K562 (cell line): ENCODE data around the gene ZNF768. TPM values are rescaled to one million over a fixed set of nuclear protein-coding genes. Genes with fewer than 3 reads are reported as not detected.

Source experiments
- COPS2 ChIP-seq: fragments of 450-650 bp; conservative IDR thresholded peaks from 2 replicates; pipeline ENCODE4 v1.6.1; 2016; ENCODE audit warnings: mild to moderate bottlenecking, moderate library complexity
- CREB1 ChIP-seq, 2 experiments: sonication (generic) in 1 of 2; formaldehyde crosslinking in 1 of 2; IDR thresholded peaks; 2 replicates each; pipeline versions ENCODE4 v1.6.1 to v1.8.0; 2012 to 2022; ENCODE audit warnings: inconsistent platforms in 1 of 2, mild to moderate bottlenecking in 1 of 2, missing genetic modification reagents in 1 of 2, moderate library complexity in 1 of 2
- E2F6 ChIP-seq, 2 experiments: IDR thresholded peaks; 2 replicates each; pipeline ENCODE4 v1.6.1; 2011; ENCODE audit warnings: borderline replicate concordance in 1 of 2, control low read depth in 1 of 2, low read depth in 1 of 2, low read length in 1 of 2, mild to moderate bottlenecking in 1 of 2, mixed read lengths in 1 of 2, moderate library complexity in 1 of 2; ENCODE audit not compliant: insufficient read depth in 1 of 2, insufficient read length in 1 of 2, poor library complexity in 1 of 2, severe bottlenecking in 1 of 2; ENCODE audit errors: extremely low read depth in 1 of 2
- EHMT2 ChIP-seq: fragments of 450-650 bp; IDR thresholded peaks from 2 replicates; pipeline ENCODE4 v1.6.1; 2018; ENCODE audit warnings: antibody characterized with exemption
- ETS1 ChIP-seq: conservative IDR thresholded peaks from 2 replicates; pipeline ENCODE4 v1.6.1; 2011; ENCODE audit warnings: low read depth, mild to moderate bottlenecking, low read length; ENCODE audit not compliant: control insufficient read depth
- FOXP1 ChIP-seq: sonication (generic); formaldehyde crosslinking; IDR thresholded peaks from 2 replicates; pipeline ENCODE4 v1.8.0; 2022; ENCODE audit warnings: mild to moderate bottlenecking, missing genetic modification reagents
- IRF9 ChIP-seq: fragments of 450-650 bp; IDR thresholded peaks from 2 replicates; pipeline ENCODE4 v1.6.1; 2016; ENCODE audit warnings: missing biosample characterization, missing genetic modification characterization
- MYNN ChIP-seq, 2 experiments: sonication (generic); formaldehyde crosslinking in 1 of 2; IDR thresholded peaks; 2 replicates each; pipeline versions ENCODE4 v1.5.0 to v1.6.1; 2016 to 2020; ENCODE audit warnings: antibody characterized with exemption in 1 of 2, missing genetic modification reagents in 1 of 2
- NFRKB ChIP-seq: fragments of 450-650 bp; IDR thresholded peaks from 2 replicates; pipeline ENCODE4 v1.6.1; 2016; ENCODE audit warnings: low read depth
- RFX7 ChIP-seq: fragments of 250-450 bp; sonication (Bioruptor Pico); IDR thresholded peaks from 2 replicates; pipeline ENCODE4 v1.5.1; 2021; ENCODE audit warnings: mild to moderate bottlenecking
- SOX6 ChIP-seq: fragments of 450-650 bp; IDR thresholded peaks from 2 replicates; pipeline ENCODE4 v1.6.1; 2014; ENCODE audit warnings: mild to moderate bottlenecking
- SRSF9 ChIP-seq: fragments of 200-400 bp; formaldehyde crosslinking; IDR thresholded peaks from 2 replicates; pipeline ENCODE4 v1.6.1; 2017; ENCODE audit warnings: low read depth, low read length, borderline replicate concordance
- TBL1XR1 ChIP-seq, 2 experiments: IDR thresholded peaks; 2 replicates each; pipeline ENCODE4 v1.6.1; 2012; ENCODE audit warnings: improper control_type of control experiment in 2 of 2, low read length in 2 of 2, mild to moderate bottlenecking in 1 of 2
- TFAM ChIP-seq: fragments of 250-450 bp; sonication (Bioruptor Pico); conservative IDR thresholded peaks from 2 replicates; pipeline ENCODE4 v1.5.0; 2021; ENCODE audit warnings: mild to moderate bottlenecking, moderate library complexity
- TSC22D4 ChIP-seq: fragments of 450-650 bp; IDR thresholded peaks from 2 replicates; pipeline ENCODE4 v1.6.1; 2016; ENCODE audit warnings: missing genetic modification characterization, missing biosample characterization, control low read depth
- ZBTB1 ChIP-seq: sonication (generic); formaldehyde crosslinking; IDR thresholded peaks from 2 replicates; pipeline ENCODE4 v1.8.1; 2023; ENCODE audit warnings: missing genetic modification reagents, low read depth, mild to moderate bottlenecking, borderline replicate concordance
- ZNF436 ChIP-seq: fragments of 250-450, 450-650 bp; sonication (Bioruptor Pico); formaldehyde crosslinking; IDR thresholded peaks from 2 replicates; pipeline ENCODE4 v1.7.0; 2020; ENCODE audit warnings: mild to moderate bottlenecking
- ZNF512 ChIP-seq: IDR thresholded peaks from 2 replicates; pipeline ENCODE4 v1.6.1; 2016; ENCODE audit warnings: missing genetic modification characterization, missing compliant biosample characterization
- ZZZ3 ChIP-seq: fragments of 450-650 bp; IDR thresholded peaks from 2 replicates; pipeline ENCODE4 v1.6.1; 2016; ENCODE audit warnings: antibody characterized with exemption, mild to moderate bottlenecking, moderate library complexity
- polyA plus RNA-seq, 8 experiments: library from polyadenylated mRNA; depleted of rRNA in 4 of 8; stranded (reverse) in 5 of 8; unstranded in 3 of 8; fragments of >200 nt; fragmentation: Nextera tagmentation in 2 of 8; fragmentation: Illumina TruSeq in 1 of 8; extraction: Ambion mirVana in 2 of 8; extraction: Trizol in 1 of 8; gene quantifications; 2 replicates each; pipeline versions ENCODE4 v1.2.1 to v1.2.3, GENCODE V29; 2011 to 2014; ENCODE audit warnings: inconsistent platforms in 1 of 8, missing spikeins in 1 of 8
- total RNA-seq, 7 experiments: library from RNA; depleted of rRNA in 6 of 7; stranded (reverse); fragments of >200 nt in 6 of 7; fragmentation: Illumina TruSeq in 2 of 7; extraction: Trizol in 2 of 7; gene quantifications; 2 replicates each; pipeline versions ENCODE4 v1.2.1 to v1.2.3, GENCODE V29; 2011 to 2021; ENCODE audit warnings: low replicate concordance in 1 of 7

ZNF768 gene
- total and polyA plus RNA-seq, 9 of the 15 experiments (the other 6 are each of a cell fraction or from before 2014, with no cell fraction given), result 0.13 to 50.7 (median 26.9) TPM

GRCh38 chr16:30526137-30526822 is at the start of gene ZNF768 (continued):
- TF ChIP-seq E2F6 (IDR thresholded peaks at IDR 0.05; ENCODE audit: borderline replicate concordance in 1 of 2, extremely low read depth in 1 of 2, insufficient read depth in 1 of 2, insufficient read length in 1 of 2, low read depth in 1 of 2, low read length in 1 of 2, poor library complexity in 1 of 2, severe bottlenecking in 1 of 2) (no peak), ZNF512 (tag) (no peak), RFX7 (CRISPR knock-in tag) (no peak), COPS2 (no peak), MYNN (IDR thresholded peaks at IDR 0.05) (no peak), MYNN (CRISPR knock-in tag; IDR thresholded peaks at IDR 0.05) (no peak), EHMT2 (peak; percentile 38; the same call in 1 of the 2 replicates), IRF9 (tag) (no peak), CREB1 (IDR thresholded peaks at IDR 0.05) (no peak), CREB1 (CRISPR knock-in tag; IDR thresholded peaks at IDR 0.05) (no peak), TFAM (CRISPR knock-in tag) (no peak), ZNF436 (CRISPR knock-in tag) (no peak), NFRKB (no peak), ZZZ3 (no peak), TSC22D4 (tag) (no peak), ETS1 (peak; percentile 56; the same call in 1 of the 2 replicates), FOXP1 (CRISPR knock-in tag) (peak; percentile 29; the same call in 1 of the 2 replicates), SRSF9 (no peak), TBL1XR1 (IDR thresholded peaks at IDR 0.05; ENCODE audit: low read length in 2 of 2) (no peak), ZBTB1 (CRISPR knock-in tag) (peak; percentile 45; the same call in 1 of the 2 replicates), SOX6 (no peak)
